HEK293 (cell line): ENCODE measurements around the gene UGT1A3.

ENCODE experiments used
- CTCF ChIA-PET: fragments of 350-600 bp; formaldehyde crosslinking; extraction: SDS; loops from one replicate; lab custom pipeline; 2021; ENCODE audit warnings: antibody characterized with exemption; lab: Yijun Ruan, JAX
- POLR2A ChIA-PET: fragments of 300-600 bp; formaldehyde crosslinking; extraction: SDS; loops from one replicate; lab custom pipeline; 2020; ENCODE audit warnings: antibody characterized with exemption, inconsistent platforms; lab: Yijun Ruan, JAX
- H3K27ac ChIP-seq: fragments of 200-500 bp; sonication (Bioruptor generic); 2 replicates; pipeline ENCODE4 v1.5.1; 2014; ENCODE audit warnings: low read depth, low read length, control low read depth, inconsistent platforms; ENCODE audit errors: extremely low read depth
- H3K36me3 ChIP-seq, 2 experiments: fragments of 200-500 bp in 1 of 2; sonication (Bioruptor generic) in 1 of 2; 1 replicate in 1 of 2; 2 replicates in 1 of 2; pipeline ENCODE4 v1.5.1; 2014 to 2017; ENCODE audit warnings: inconsistent platforms in 2 of 2, low read length in 2 of 2; ENCODE audit not compliant: control insufficient read depth in 2 of 2, insufficient read depth in 1 of 2
- H3K4me1 ChIP-seq: fragments of 200-500 bp; sonication (Bioruptor generic); 2 replicates; pipeline ENCODE4 v1.5.1; 2014; ENCODE audit warnings: mild to moderate bottlenecking, low read length, inconsistent platforms; ENCODE audit not compliant: control insufficient read depth, insufficient read depth
- H3K4me3 ChIP-seq: 2 replicates; pipeline ENCODE4 v1.5.1; 2011; ENCODE audit warnings: low read depth, mild to moderate bottlenecking, control low read depth, low read length, moderate library complexity
- H3K9me3 ChIP-seq: fragments of 200-500 bp; sonication (Bioruptor generic); 2 replicates; pipeline ENCODE4 v1.5.1; 2014; ENCODE audit warnings: low read depth, low read length, inconsistent platforms; ENCODE audit not compliant: control insufficient read depth, insufficient read depth
- BCL11B ChIP-seq: fragments of 450-650 bp; formaldehyde crosslinking; IDR thresholded peaks from 2 replicates; pipeline ENCODE4 v1.5.1; 2016; ENCODE audit warnings: low read depth, missing biosample characterization, missing genetic modification characterization
- GLI4 ChIP-seq: fragments of 450-650 bp; formaldehyde crosslinking; IDR thresholded peaks from 2 replicates; pipeline ENCODE4 v1.5.1; 2016; ENCODE audit warnings: missing biosample characterization, missing genetic modification characterization
- HOXD13 ChIP-seq: sonication (generic); formaldehyde crosslinking; IDR thresholded peaks from 2 replicates; pipeline ENCODE4 v1.8.0; 2022; ENCODE audit warnings: missing genetic modification reagents, borderline replicate concordance
- KLF10 ChIP-seq: fragments of 450-650 bp; IDR thresholded peaks from 2 replicates; pipeline ENCODE4 v1.5.1; 2018; ENCODE audit warnings: missing biosample characterization, mild to moderate bottlenecking, missing genetic modification characterization
- KLF16 ChIP-seq: fragments of 450-650 bp; formaldehyde crosslinking; IDR thresholded peaks from 2 replicates; pipeline ENCODE4 v1.5.1; 2017; ENCODE audit warnings: missing biosample characterization, missing genetic modification characterization
- RBAK ChIP-seq: fragments of 450-650 bp; formaldehyde crosslinking; IDR thresholded peaks from 2 replicates; pipeline ENCODE4 v1.5.1; 2016; ENCODE audit warnings: missing biosample characterization, missing genetic modification characterization
- TRIM28 ChIP-seq: IDR thresholded peaks from 2 replicates; pipeline ENCODE4 v1.6.1; 2011; ENCODE audit warnings: low read length, control low read depth, borderline replicate concordance
- ZBTB21 ChIP-seq: fragments of 450-650 bp; formaldehyde crosslinking; IDR thresholded peaks from 2 replicates; pipeline ENCODE4 v1.5.1; 2017; ENCODE audit warnings: missing biosample characterization, missing genetic modification characterization
- ZFP3 ChIP-seq: fragments of 450-650 bp; formaldehyde crosslinking; IDR thresholded peaks from 2 replicates; pipeline ENCODE4 v1.5.1; 2016; ENCODE audit warnings: low read depth, missing biosample characterization, missing genetic modification characterization
- ZNF175 ChIP-seq: fragments of 450-650 bp; formaldehyde crosslinking; IDR thresholded peaks from 2 replicates; pipeline ENCODE4 v1.5.1; 2016; ENCODE audit warnings: missing biosample characterization, missing genetic modification characterization
- ZNF2 ChIP-seq: fragments of 450-650 bp; formaldehyde crosslinking; IDR thresholded peaks from 2 replicates; pipeline ENCODE4 v1.5.1; 2016; ENCODE audit warnings: missing biosample characterization, missing genetic modification characterization
- ZNF311 ChIP-seq: fragments of 450-650 bp; formaldehyde crosslinking; IDR thresholded peaks from 2 replicates; pipeline ENCODE4 v1.5.1; 2017; ENCODE audit warnings: missing biosample characterization, missing genetic modification characterization, borderline replicate concordance
- ZNF350 ChIP-seq: fragments of 450-650 bp; formaldehyde crosslinking; IDR thresholded peaks from 2 replicates; pipeline ENCODE4 v1.5.0; 2017; ENCODE audit warnings: missing biosample characterization, mild to moderate bottlenecking, missing genetic modification characterization
- ZNF501 ChIP-seq: fragments of 450-650 bp; formaldehyde crosslinking; IDR thresholded peaks from 2 replicates; pipeline ENCODE4 v1.5.1; 2016; ENCODE audit warnings: missing biosample characterization, missing genetic modification characterization
- ZNF555 ChIP-seq: fragments of 450-650 bp; formaldehyde crosslinking; conservative IDR thresholded peaks from 2 replicates; pipeline ENCODE4 v1.5.1; 2017; ENCODE audit warnings: missing biosample characterization, mild to moderate bottlenecking, missing genetic modification characterization, inconsistent platforms
- ZNF585B ChIP-seq: fragments of 450-650 bp; formaldehyde crosslinking; IDR thresholded peaks from 2 replicates; pipeline ENCODE4 v1.5.1; 2016; ENCODE audit warnings: missing biosample characterization, missing genetic modification characterization
- ZNF610 ChIP-seq: fragments of 450-650 bp; formaldehyde crosslinking; IDR thresholded peaks from 2 replicates; pipeline ENCODE4 v1.5.1; 2016; ENCODE audit warnings: missing biosample characterization, missing genetic modification characterization, borderline replicate concordance
- ZNF624 ChIP-seq: fragments of 450-650 bp; formaldehyde crosslinking; IDR thresholded peaks from 2 replicates; pipeline ENCODE4 v1.5.1; 2017; ENCODE audit warnings: missing biosample characterization, missing genetic modification characterization
- ZNF692 ChIP-seq: fragments of 450-650 bp; formaldehyde crosslinking; IDR thresholded peaks from 2 replicates; pipeline ENCODE4 v1.5.1; 2016; ENCODE audit warnings: missing biosample characterization, missing genetic modification characterization
- ZNF704 ChIP-seq: fragments of 450-650 bp; formaldehyde crosslinking; IDR thresholded peaks from 2 replicates; pipeline ENCODE4 v1.5.1; 2016; ENCODE audit warnings: missing biosample characterization, missing genetic modification characterization
- TF ChIP-seq, protein P1 (sequence below): fragments of 450-650 bp; formaldehyde crosslinking; IDR thresholded peaks from 2 replicates; pipeline ENCODE4 v1.5.1; 2016; ENCODE audit warnings: missing biosample characterization, missing genetic modification characterization
- TF ChIP-seq, protein P2 (sequence below): fragments of 450-650 bp; formaldehyde crosslinking; IDR thresholded peaks from 2 replicates; pipeline ENCODE4 v1.5.1; 2016; ENCODE audit warnings: missing biosample characterization, missing genetic modification characterization
- TF ChIP-seq, protein P3 (sequence below): fragments of 450-650 bp; formaldehyde crosslinking; IDR thresholded peaks from 2 replicates; pipeline ENCODE4 v1.5.1; 2016; ENCODE audit warnings: missing biosample characterization, missing genetic modification characterization
- TF ChIP-seq, protein P4 (sequence below): fragments of 450-650 bp; formaldehyde crosslinking; IDR thresholded peaks from 2 replicates; pipeline ENCODE4 v1.5.1; 2017; ENCODE audit warnings: missing biosample characterization, missing genetic modification characterization

The UGT1A3 gene

DNA sequence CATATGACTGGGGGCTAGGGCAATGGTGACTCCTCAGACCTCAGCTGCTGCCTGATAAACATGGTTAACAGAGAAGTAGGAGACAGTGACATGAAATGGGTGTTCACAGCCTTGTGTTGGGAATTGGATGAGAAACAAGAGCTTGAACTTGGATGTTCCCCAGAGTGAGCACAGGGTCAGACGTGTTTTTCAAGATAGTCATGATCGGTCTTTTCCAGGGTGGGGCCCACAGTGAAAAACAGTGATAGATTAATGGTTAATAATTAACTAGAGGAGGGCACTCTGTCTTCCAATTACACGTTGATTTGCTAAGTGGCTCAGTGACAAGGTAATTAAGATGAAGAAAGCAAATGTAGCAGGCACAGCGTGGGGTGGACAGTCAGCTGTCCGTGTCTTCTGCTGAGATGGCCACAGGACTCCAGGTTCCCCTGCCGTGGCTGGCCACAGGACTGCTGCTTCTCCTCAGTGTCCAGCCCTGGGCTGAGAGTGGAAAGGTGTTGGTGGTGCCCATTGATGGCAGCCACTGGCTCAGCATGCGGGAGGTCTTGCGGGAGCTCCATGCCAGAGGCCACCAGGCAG is at the start of gene UGT1A3:
TSS of gene UGT1A3 (plus strand) at position 320 of the 579 bp plus-strand sequence. CDS start at position 405, 85 bp downstream.
- TF ChIP-seq ZNF311 (tag by site-specific recombination): no peak
- no peak for TF ChIP-seq ZNF585B (tag by site-specific recombination)
- TF ChIP-seq ZNF692 (tag by site-specific recombination): no peak
- TF ChIP-seq ZNF2 (tag by site-specific recombination): no peak
- TF ChIP-seq KLF16 (tag by site-specific recombination): no peak
- TF ChIP-seq ZNF610 (tag by site-specific recombination): no peak
- TF ChIP-seq ZNF501: no peak
- TF ChIP-seq ZNF555 (tag by site-specific recombination): no peak
- TF ChIP-seq ZFP3: no peak
- Histone ChIP-seq H3K4me1 (no peaks in the 10 kb centered on the region), H3K27ac (no peak within 1 kb of the TSS), H3K4me3 (no peak within 1 kb of the TSS), H3K9me3 (no peaks in the 10 kb centered on the region), H3K36me3 (no peaks in the 10 kb centered on the region)
- POLR2A ChIA-PET: no interaction called here
- CTCF ChIA-PET: no interaction called here

DNA sequence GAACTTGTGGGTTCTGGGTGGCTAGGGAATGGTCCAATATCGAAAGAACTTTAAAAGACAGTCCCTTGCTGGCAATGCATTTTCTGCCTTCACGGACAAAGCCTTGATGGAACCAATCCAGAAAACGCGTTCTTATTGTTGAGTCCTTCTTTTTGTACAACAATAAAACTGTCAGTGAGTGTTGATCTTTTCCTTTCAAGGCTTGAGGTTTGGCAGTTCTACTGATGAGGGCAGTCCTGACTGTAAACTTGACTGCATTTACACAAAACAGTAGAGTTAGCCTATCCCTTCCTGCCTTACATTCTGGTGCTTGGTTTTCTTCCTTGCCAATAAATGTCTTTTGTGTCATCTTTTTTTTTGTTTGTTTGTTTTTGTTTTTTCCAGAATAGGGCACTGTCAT is 49.6 kb upstream of the UGT1A3 start:
- Histone ChIP-seq H3K9me3 (no peaks in the 10 kb centered on the region), H3K27ac (no peak overlapping the region), H3K36me3 (no peaks in the 10 kb centered on the region), H3K4me3 (no peak overlapping the region), H3K4me1 (peaks cover 4% of the 10 kb centered on the region; the same call in 1 of the 2 replicates)
- ChIA-PET POLR2A (no interaction called here), CTCF (no interaction called here)
- TF ChIP-seq GLI4 (tag by site-specific recombination): no peak
- no peak for TF ChIP-seq RBAK (tag by site-specific recombination)
- TF ChIP-seq ZNF175 (tag by site-specific recombination): no peak

DNA sequence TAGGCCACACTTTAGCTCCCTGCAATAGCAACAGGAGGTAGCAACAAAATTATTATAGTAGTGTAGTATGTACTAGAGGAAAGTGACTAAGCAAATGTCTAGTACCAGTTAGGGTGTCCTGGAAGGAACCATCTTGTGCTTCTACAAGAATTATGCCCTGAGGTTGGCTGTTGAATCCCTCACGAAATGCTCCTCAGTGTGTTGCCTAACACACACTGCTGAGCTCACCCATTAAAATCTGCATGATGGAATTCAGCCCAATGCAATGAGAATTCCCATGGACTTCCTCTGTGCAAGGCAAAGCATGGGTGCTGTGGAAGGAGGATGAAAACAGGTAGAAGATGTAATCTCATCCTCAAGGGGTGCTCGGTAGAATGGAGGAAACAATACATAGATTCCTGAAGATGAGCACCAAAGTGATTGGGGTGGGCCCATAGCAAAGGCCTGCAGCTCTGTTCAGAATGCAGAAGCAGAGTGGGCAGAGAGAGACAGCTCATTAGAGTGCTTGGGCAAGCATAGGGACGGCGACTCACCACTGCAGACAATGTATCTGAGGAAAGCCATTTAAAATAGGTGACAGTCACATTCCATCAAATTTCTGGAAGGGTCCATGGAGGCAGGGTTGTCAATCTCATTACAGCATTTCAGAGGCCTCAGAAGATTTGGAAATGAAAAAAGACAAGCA is 48.3 kb upstream of the UGT1A3 start:
- ChIA-PET POLR2A (no interaction called here), CTCF (no interaction called here)
- Histone ChIP-seq H3K36me3 (no peaks in the 10 kb centered on the region), H3K27ac (no peak overlapping the region), H3K4me1 (no peaks in the 10 kb centered on the region), H3K9me3 (no peaks in the 10 kb centered on the region), H3K4me3 (no peak overlapping the region)
- TF ChIP-seq ZNF175 (tag by site-specific recombination) (no peak), KLF10 (no peak), BCL11B (no peak), ZNF704 (tag by site-specific recombination) (no peak), ZNF350 (tag by site-specific recombination) (no peak), TRIM28 (no peak), ZNF624 (tag by site-specific recombination) (no peak), ZBTB21 (tag by site-specific recombination) (no peak), HOXD13 (CRISPR knock-in tag) (no peak)
- TF ChIP-seq, protein P1, sequence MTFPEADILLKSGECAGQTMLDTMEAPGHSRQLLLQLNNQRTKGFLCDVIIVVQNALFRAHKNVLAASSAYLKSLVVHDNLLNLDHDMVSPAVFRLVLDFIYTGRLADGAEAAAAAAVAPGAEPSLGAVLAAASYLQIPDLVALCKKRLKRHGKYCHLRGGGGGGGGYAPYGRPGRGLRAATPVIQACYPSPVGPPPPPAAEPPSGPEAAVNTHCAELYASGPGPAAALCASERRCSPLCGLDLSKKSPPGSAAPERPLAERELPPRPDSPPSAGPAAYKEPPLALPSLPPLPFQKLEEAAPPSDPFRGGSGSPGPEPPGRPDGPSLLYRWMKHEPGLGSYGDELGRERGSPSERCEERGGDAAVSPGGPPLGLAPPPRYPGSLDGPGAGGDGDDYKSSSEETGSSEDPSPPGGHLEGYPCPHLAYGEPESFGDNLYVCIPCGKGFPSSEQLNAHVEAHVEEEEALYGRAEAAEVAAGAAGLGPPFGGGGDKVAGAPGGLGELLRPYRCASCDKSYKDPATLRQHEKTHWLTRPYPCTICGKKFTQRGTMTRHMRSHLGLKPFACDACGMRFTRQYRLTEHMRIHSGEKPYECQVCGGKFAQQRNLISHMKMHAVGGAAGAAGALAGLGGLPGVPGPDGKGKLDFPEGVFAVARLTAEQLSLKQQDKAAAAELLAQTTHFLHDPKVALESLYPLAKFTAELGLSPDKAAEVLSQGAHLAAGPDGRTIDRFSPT (tag by site-specific recombination): no peak
- TF ChIP-seq, protein P2, sequence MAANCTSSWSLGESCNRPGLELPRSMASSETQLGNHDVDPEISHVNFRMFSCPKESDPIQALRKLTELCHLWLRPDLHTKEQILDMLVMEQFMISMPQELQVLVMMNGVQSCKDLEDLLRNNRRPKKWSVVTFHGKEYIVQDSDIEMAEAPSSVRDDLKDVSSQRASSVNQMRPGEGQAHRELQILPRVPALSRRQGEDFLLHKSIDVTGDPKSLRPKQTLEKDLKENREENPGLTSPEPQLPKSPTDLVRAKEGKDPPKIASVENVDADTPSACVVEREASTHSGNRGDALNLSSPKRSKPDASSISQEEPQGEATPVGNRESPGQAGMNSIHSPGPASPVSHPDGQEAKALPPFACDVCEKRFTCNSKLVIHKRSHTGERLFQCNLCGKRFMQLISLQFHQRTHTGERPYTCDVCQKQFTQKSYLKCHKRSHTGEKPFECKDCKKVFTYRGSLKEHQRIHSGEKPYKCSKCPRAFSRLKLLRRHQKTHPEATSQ: no peak
- TF ChIP-seq, protein P3, sequence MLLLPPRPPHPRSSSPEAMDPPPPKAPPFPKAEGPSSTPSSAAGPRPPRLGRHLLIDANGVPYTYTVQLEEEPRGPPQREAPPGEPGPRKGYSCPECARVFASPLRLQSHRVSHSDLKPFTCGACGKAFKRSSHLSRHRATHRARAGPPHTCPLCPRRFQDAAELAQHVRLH (tag by site-specific recombination): no peak
- TF ChIP-seq, protein P4, sequence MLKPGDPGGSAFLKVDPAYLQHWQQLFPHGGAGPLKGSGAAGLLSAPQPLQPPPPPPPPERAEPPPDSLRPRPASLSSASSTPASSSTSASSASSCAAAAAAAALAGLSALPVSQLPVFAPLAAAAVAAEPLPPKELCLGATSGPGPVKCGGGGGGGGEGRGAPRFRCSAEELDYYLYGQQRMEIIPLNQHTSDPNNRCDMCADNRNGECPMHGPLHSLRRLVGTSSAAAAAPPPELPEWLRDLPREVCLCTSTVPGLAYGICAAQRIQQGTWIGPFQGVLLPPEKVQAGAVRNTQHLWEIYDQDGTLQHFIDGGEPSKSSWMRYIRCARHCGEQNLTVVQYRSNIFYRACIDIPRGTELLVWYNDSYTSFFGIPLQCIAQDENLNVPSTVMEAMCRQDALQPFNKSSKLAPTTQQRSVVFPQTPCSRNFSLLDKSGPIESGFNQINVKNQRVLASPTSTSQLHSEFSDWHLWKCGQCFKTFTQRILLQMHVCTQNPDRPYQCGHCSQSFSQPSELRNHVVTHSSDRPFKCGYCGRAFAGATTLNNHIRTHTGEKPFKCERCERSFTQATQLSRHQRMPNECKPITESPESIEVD (tag by site-specific recombination): no peak
